Tibial nerve (tissue), 3 donors: ENCODE measurements around the gene VRK1.

Experiments used
- POLR2A ChIP-seq, 2 donors: fragments of 450-650 bp; IDR thresholded peaks; one replicate each; pipeline ENCODE4 v1.6.1; 2017; ENCODE audit warnings: antibody characterized with exemption in 2 of 2, mild to moderate bottlenecking in 2 of 2, moderate library complexity in 2 of 2
- TF ChIP-seq, protein P1 (sequence below), 5 experiments: fragments of 200-600 bp in 3 of 5; fragments of 450-650 bp in 2 of 5; sonication (generic) in 3 of 5; IDR thresholded peaks; one replicate each; pipeline ENCODE4 v1.5.1; 2016 to 2019; ENCODE audit warnings: antibody characterized with exemption in 5 of 5, mild to moderate bottlenecking in 3 of 5, moderate library complexity in 2 of 5

DNA sequence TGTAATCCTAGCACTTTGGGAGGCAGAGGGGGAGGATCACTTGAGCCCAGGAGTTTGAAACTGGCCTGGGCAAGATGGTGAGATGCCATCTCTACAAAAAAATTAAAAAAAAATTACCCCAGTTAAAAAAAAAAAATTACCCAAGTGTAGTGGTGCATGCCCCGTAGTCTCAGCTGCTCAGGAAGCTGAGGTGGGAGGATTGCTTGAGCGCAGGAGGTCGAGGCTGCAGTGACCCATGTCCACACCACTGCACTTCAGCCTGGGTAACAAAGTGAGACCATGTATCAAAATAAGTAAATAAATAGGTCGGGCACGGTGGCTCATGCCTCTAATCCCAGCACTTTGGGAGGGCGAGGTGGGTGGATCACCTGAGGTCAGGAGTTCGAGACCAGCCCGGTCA lies 128.8 kb downstream of the VRK1 start:
- TF ChIP-seq, protein P1, sequence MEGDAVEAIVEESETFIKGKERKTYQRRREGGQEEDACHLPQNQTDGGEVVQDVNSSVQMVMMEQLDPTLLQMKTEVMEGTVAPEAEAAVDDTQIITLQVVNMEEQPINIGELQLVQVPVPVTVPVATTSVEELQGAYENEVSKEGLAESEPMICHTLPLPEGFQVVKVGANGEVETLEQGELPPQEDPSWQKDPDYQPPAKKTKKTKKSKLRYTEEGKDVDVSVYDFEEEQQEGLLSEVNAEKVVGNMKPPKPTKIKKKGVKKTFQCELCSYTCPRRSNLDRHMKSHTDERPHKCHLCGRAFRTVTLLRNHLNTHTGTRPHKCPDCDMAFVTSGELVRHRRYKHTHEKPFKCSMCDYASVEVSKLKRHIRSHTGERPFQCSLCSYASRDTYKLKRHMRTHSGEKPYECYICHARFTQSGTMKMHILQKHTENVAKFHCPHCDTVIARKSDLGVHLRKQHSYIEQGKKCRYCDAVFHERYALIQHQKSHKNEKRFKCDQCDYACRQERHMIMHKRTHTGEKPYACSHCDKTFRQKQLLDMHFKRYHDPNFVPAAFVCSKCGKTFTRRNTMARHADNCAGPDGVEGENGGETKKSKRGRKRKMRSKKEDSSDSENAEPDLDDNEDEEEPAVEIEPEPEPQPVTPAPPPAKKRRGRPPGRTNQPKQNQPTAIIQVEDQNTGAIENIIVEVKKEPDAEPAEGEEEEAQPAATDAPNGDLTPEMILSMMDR (IDR thresholded peaks at IDR 0.05): no peak
- TF ChIP-seq POLR2A (IDR thresholded peaks at IDR 0.05): no peak
